GM12873 (cell line): ENCODE data around the gene ELF2.

Experiments
- TF ChIP-seq, protein P1 (sequence below): IDR thresholded peaks from 2 replicates; pipeline ENCODE4 v1.5.1; 2012; ENCODE audit warnings: low read depth, mild to moderate bottlenecking, moderate library complexity, low read length, control low read depth; ENCODE audit not compliant: insufficient read depth; ENCODE audit errors: missing control alignments

ELF2 gene

DNA sequence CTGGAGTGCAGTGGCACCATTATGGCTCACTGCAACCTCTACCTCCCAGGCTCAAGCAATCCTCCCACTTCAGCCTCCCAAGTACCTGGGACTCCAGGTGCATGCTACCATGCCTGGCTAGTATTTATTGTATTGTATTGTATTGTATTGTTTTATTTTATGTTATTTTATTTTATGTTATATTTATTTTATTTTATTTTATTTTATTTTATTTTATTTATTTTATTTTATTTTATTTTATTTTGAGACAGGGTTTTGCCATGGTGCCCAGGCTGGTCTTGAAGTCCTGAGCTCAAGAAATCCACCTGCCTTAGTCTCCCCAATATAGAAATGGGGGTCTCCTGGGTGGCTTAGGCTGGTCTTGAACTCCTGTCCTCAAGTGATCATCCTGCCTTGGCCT is 42.6 kb downstream of the ELF2 start:
- TF ChIP-seq, protein P1, sequence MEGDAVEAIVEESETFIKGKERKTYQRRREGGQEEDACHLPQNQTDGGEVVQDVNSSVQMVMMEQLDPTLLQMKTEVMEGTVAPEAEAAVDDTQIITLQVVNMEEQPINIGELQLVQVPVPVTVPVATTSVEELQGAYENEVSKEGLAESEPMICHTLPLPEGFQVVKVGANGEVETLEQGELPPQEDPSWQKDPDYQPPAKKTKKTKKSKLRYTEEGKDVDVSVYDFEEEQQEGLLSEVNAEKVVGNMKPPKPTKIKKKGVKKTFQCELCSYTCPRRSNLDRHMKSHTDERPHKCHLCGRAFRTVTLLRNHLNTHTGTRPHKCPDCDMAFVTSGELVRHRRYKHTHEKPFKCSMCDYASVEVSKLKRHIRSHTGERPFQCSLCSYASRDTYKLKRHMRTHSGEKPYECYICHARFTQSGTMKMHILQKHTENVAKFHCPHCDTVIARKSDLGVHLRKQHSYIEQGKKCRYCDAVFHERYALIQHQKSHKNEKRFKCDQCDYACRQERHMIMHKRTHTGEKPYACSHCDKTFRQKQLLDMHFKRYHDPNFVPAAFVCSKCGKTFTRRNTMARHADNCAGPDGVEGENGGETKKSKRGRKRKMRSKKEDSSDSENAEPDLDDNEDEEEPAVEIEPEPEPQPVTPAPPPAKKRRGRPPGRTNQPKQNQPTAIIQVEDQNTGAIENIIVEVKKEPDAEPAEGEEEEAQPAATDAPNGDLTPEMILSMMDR: no peak

DNA sequence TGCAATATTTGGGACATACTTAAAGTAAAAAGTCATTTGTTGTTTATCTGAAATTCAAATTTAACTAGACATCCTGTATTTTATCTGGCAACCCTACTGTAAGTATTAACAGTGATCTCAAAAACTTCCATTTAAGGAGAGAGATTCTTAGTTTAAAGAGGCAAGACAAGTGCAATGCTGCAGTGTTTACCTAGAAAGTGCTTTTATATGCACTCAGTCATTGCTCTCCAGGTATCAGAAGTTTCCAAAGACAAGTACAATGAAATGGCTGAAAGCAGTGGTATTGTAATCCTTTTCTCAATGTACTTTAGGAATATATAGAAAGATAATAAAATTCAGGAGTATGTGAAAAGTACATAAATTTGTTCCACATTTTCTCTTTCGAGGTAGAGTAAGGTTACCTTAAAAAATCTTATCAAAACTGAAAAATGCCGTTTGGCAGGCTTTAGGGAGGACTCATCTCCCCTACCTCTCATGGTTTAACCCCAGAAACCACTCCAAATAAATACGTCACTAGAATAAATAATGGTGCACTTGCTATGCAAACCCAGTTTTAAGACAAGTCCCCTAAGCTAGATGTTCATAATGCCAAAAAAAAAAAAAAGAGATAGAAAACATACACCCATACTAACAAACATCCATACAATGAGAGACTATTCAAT is 45.7 kb downstream of the ELF2 start:
- TF ChIP-seq, protein P1: no peak

DNA sequence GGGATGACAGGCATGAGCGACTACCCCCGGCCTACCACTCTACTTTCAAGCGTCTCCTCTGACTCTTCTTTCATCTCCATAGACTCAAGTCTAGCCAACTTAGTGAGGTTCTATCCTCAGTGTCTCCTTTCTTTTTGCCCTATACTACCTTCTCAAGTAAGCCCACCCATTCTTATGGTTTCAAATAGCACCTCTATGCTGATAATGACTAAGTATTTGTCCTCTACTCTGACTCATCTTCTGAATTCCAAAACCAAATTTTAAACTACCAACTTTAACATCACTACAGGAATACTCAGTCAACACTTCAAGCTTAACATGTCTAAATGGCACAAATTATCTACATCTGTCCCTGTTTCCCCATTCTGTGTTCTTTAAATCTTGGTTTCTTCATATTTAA is 47.8 kb downstream of the ELF2 start:
- TF ChIP-seq, protein P1: no peak

DNA sequence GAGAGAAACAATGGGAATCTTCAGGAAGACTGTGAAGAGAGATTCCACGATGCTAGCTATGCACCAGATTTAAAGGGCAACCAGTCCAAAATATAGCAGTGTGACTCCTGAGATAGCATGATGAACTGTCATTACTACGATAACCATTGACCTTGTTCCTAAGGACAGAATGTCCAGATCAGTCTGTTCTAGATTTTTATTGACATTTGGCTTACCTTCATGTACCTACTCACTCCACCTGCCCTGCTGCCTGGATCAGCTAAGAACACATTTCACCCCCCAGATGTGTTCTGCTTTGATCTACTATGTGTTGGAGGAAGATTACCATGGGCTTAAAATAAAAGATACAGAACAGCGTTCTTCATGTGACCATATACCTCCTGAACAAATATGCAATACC is 50.1 kb downstream of the ELF2 start:
- TF ChIP-seq, protein P1: no peak

DNA sequence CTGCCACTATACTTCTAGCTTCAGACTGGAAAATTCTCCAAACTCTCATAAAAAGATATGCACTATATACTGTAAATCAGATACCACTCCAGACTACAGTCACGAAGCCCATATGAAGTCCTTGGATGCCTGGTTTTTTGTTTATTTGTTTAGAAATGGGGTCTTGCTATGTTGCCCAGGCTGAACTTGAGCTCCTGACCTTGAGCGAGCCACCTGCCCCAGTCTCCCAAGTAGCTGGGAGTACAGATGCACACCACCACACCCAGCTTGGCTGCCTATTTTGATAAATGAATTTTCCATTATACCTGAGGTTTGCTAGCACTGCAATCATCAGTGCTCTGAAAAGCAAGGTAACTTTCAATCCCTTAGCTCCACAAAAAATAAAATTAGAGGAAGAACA is 53.1 kb downstream of the ELF2 start:
- TF ChIP-seq, protein P1: no peak

DNA sequence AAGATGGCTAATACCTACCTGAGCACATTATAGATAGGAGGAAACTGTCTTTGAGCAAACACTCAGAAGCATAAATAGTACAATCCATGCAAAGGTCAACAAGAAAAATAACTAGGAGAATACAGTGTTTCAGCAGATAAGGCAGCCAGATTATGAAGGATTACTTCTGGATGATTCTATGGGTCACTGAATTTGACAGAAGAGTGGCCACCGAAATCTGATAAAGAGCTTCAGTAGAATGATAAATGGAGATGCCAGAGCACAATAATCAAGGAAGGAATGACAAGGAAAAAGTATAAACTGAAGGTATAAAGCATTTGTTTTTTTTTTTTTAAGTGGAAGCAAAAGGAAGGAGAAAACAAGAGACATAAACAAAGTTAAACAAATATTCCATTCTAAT is 58.7 kb downstream of the ELF2 start:
- TF ChIP-seq, protein P1: no peak

DNA sequence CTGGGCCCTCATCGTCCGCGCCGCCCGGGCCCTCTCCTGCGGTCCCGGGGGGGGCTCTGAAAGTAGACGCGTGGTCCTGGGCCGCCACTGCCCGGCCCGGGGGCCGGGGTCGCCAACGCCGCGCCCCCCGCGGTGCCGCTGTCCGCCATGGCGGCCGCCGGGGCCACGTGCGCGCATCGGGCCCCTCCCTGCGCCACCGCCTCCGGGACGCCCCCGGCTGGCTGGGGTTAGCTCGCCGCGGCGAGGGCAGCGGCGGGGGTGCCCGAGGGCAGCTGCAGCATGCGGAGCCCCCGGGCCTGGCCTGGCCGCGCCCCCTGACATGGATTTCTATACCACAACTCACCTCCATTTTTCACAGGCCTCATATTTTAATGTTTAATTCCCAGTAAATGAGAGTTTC is 61.8 kb downstream of the ELF2 start:
- TF ChIP-seq, protein P1: no peak
